ENCODE data around the gene PRKG1. TPM values are rescaled to one million over a fixed set of nuclear protein-coding genes. Genes with fewer than 3 reads are reported as not detected.

The PRKG1 gene
- total RNA-seq, 2 experiments from 2014 or later = not detected

DNA sequence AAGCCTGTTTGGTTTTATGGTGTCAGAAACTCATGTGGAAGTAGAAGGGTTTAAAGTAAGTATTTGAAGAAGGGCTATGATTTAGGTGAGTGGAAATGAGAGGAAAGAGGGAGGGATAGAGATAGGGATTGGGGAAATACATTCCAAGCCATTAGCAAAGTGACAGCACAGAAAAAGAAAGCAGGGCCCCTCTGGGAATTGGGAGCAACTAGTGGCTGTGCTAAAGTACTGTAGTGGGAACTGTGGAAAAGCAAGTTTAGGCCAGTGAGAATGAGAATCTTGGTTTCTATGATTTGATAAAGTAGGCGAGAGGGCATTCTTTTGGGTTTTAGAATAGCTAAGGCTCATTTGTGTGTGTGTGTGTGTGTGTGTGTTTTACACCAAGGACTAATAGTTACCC lies 5.0 kb downstream of the PRKG1 start:
- Mint-ChIP-seq H3K27ac (no peak overlapping the region), H3K4me1 (ENCODE audit: low read depth) (peaks cover 9% of the 10 kb centered on the region), H3K9me3 (no peaks in the 10 kb centered on the region), H3K4me3 (no peak overlapping the region), H3K27me3 (ENCODE audit: low read depth) (peaks cover 27% of the 10 kb centered on the region), H3K36me3 (ENCODE audit: low read depth) (no peaks in the 10 kb centered on the region)
- DNase-seq = no peak
- CTCF ChIA-PET = no interaction called here
- intact Hi-C loops (cut with micrococcal nuclease) = loop anchor here (10.0 kb wide), 1 partner anchor 75 kb away; no protein-coding TSS in a partner anchor

DNA sequence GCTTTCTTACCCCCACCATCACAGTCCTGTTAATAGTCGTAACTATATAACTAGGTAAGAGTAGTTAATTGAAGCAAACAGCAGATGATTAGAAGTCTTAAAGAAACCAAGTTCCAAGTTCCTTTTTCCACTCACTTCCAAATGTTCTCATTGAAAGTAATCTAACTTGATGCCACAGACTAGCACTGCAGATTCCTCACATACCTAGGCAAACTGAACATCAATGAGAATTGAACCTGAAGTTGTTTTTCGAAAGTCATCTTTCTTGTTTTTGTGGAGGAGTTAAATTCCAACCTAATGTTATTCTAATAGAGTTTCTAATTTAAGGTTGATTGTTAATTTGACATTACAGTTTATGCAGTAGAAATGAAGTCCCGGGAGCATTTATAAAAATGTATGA lies 5.5 kb downstream of the PRKG1 start:
- no peak for DNase-seq
- H3K9me3 Mint-ChIP-seq = no peaks in the 10 kb centered on the region
- CTCF ChIA-PET = no interaction called here
- no peak overlapping the region for H3K4me3 Mint-ChIP-seq
- peaks cover 23% of the 10 kb centered on the region for H3K27me3 Mint-ChIP-seq (ENCODE audit: low read depth)
- H3K36me3 Mint-ChIP-seq (ENCODE audit: low read depth) = no peaks in the 10 kb centered on the region
- intact Hi-C loops (cut with micrococcal nuclease) = loop anchor here (10.0 kb wide), 1 partner anchor 75 kb away; no protein-coding TSS in a partner anchor
- no peak overlapping the region for H3K27ac Mint-ChIP-seq
- H3K4me1 Mint-ChIP-seq (ENCODE audit: low read depth) = peaks cover 5% of the 10 kb centered on the region

DNA sequence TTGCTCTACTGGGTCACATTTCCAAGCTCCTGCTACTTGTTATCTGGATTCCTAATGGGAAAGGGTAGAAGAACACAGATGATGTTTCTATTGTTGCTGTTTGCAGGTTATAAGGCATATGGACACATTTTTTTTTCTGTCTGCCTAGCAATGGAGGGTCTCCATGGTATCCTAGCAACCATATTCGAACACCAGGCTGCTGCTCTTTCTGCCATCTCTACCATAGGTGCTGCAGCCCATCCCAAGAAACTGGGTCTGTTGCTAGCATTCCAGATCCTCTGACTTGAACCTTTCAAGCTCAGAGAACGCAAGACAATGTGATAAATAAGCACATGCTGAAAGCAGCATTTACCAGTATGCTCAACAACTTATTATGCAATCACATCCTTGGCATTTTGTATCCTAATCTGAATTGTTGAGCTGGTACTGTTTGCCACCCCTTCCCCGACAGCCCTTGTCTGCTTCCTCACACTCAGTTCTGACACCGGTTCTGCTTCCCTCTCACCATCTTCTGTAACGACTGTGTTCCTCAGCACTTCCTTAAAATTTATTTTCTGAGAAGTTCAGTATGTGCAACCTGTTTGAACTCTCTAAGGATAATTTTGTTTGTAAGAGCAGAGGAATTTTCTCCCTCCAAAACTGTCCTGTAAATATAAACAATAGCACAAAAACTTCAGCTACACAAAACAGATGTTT lies 6.2 kb downstream of the PRKG1 start:
- intact Hi-C loops (cut with micrococcal nuclease) = no loop called here
- Mint-ChIP-seq H3K27ac (no peak overlapping the region), H3K27me3 (ENCODE audit: low read depth) (peaks cover 16% of the 10 kb centered on the region), H3K4me3 (no peak overlapping the region), H3K4me1 (ENCODE audit: low read depth) (no peaks in the 10 kb centered on the region), H3K9me3 (no peaks in the 10 kb centered on the region), H3K36me3 (ENCODE audit: low read depth) (no peaks in the 10 kb centered on the region)
- no peak for DNase-seq
- CTCF ChIA-PET = interaction anchor here (1.2 kb wide), 1 partner anchor 76 kb away, joined by 3 read pairs; no protein-coding TSS in a partner anchor

DNA sequence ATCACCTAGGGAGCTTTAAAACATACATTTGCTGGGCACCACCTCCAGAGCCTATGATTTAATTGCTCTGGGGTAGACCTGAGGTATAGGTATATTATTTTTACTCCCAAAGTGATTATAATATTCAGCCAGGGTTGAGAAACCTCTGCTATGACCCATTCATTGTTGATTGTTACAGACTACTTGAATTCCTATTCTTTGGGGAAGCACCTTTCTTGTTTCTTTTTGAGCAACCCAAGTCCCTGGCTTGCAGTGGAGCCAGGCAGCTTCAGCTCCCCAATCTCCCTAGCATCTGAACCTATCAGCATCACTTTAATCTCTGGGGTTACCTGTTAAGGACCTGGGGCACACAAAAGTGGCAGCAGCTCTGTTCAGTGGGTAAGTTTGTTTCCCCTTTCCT lies 8.6 kb downstream of the PRKG1 start:
- no peak for DNase-seq
- intact Hi-C loops (cut with micrococcal nuclease) = no loop called here
- Mint-ChIP-seq H3K9me3 (no peaks in the 10 kb centered on the region), H3K27me3 (ENCODE audit: low read depth) (peaks cover 5% of the 10 kb centered on the region), H3K36me3 (ENCODE audit: low read depth) (no peaks in the 10 kb centered on the region), H3K4me1 (ENCODE audit: low read depth) (no peaks in the 10 kb centered on the region), H3K4me3 (no peak overlapping the region), H3K27ac (no peak overlapping the region)
- CTCF ChIA-PET = interaction anchor here (0.8 to 1.7 kb wide), 2 partner anchors 13 to 16 kb away, joined by 3 to 4 read pairs; no protein-coding TSS in a partner anchor

DNA sequence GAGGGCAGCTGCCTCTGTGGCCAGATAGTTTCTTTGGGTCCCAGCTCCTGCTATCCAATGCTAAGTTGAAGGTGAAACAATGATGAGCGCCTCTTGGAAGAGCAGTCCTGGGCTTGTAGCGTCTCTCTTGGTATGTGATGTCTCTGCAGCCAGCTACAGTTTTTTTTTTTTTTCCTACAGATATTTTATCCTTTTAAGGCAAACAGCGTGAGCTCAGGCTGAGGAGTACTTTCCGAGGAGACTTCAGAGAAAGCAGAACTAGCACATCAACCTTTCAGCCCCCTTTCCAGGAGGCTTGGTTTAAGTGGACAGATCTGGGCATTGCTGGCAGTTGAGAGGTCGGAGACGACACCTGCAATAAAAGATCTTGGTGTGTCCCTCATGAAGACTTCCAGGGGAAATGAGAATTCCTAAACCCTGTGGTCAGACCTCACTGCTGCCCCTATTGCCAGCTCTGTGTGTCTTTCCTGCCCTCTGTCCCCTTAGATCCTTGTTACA lies 9.1 kb downstream of the PRKG1 start:
- Mint-ChIP-seq H3K27ac (no peak overlapping the region), H3K9me3 (no peaks in the 10 kb centered on the region), H3K27me3 (ENCODE audit: low read depth) (peaks cover 5% of the 10 kb centered on the region), H3K4me1 (ENCODE audit: low read depth) (no peaks in the 10 kb centered on the region), H3K36me3 (ENCODE audit: low read depth) (no peaks in the 10 kb centered on the region), H3K4me3 (no peak overlapping the region)
- intact Hi-C loops (cut with micrococcal nuclease) = no loop called here
- CTCF ChIA-PET = interaction anchor here (1.7 kb wide), 1 partner anchor 13 kb away, joined by 4 read pairs; no protein-coding TSS in a partner anchor
- DNase-seq = no peak

DNA sequence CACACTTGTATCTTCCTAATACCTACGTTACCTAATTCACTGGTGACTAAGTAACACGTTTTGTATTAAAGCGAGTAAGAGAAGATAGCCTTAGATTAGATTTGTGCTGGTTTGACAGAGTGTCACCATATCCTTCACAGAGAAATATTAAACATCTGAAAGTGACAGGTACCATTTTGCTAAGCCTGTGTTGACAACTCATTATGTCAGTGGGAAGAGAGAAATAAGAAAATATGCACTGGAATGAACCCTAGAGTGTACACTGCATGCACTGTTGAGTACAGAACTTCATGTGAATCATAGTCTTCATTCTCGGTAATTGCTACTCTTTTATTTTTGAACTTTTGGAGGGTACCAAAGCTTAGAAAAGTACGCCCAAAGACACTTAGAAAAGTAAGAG lies 10.9 kb downstream of the PRKG1 start:
- CTCF ChIA-PET = no interaction called here
- intact Hi-C loops (cut with micrococcal nuclease) = no loop called here
- Mint-ChIP-seq H3K4me3 (no peak overlapping the region), H3K27me3 (ENCODE audit: low read depth) (peaks cover 5% of the 10 kb centered on the region), H3K9me3 (no peaks in the 10 kb centered on the region), H3K36me3 (ENCODE audit: low read depth) (no peaks in the 10 kb centered on the region), H3K27ac (no peak overlapping the region), H3K4me1 (ENCODE audit: low read depth) (no peaks in the 10 kb centered on the region)
- no peak for DNase-seq

DNA sequence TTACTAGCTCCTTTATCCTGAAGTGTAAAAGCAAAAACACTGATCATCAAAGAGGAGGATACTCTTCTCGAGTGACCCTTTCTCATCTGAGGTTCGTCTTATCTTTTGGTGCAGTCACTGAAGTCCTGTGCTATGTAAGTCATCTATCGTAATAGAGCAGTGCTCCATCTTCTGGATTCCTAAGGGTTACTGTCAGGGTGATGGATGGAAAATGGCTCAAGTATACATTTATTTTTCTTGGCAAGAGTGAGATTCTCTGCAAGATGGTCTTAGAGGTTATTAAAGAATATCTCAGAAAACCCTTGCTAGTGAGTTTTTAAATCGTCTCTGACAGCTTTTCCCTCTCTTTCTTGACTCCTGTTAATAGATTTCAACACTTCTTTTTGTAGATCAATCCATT lies 12.4 kb downstream of the PRKG1 start:
- Mint-ChIP-seq H3K9me3 (no peaks in the 10 kb centered on the region), H3K27me3 (ENCODE audit: low read depth) (peaks cover 2% of the 10 kb centered on the region), H3K36me3 (ENCODE audit: low read depth) (no peaks in the 10 kb centered on the region), H3K4me1 (ENCODE audit: low read depth) (no peaks in the 10 kb centered on the region), H3K4me3 (no peak overlapping the region), H3K27ac (no peak overlapping the region)
- no peak for DNase-seq
- intact Hi-C loops (cut with micrococcal nuclease) = no loop called here
- CTCF ChIA-PET = no interaction called here

DNA sequence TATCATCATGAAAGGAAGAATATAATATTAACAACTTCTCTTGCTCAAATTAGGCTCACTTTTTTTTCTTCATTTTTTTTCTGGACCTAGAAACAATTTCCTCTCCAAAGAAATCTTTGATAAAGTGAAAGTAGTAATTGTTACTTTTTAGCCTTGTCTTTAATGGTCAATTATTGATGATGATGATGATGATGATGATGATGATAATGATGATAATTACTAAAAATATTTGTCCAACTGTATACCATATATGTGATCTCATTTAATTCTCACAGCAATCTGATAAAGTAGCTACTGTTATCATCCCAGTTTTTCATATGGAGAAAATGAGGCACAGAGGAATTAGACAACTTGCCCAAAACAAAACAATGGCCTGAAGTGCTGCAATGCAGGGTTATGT lies 12.8 kb downstream of the PRKG1 start:
- intact Hi-C loops (cut with micrococcal nuclease) = no loop called here
- CTCF ChIA-PET = interaction anchor here (0.7 kb wide), 1 partner anchor 13 kb away, joined by 3 read pairs; the partner anchor contains the start of gene PRKG1
- Mint-ChIP-seq H3K4me1 (ENCODE audit: low read depth) (no peaks in the 10 kb centered on the region), H3K4me3 (no peak overlapping the region), H3K36me3 (ENCODE audit: low read depth) (no peaks in the 10 kb centered on the region), H3K27me3 (ENCODE audit: low read depth) (peaks cover 2% of the 10 kb centered on the region), H3K27ac (no peak overlapping the region), H3K9me3 (no peaks in the 10 kb centered on the region)
- no peak for DNase-seq

DNA sequence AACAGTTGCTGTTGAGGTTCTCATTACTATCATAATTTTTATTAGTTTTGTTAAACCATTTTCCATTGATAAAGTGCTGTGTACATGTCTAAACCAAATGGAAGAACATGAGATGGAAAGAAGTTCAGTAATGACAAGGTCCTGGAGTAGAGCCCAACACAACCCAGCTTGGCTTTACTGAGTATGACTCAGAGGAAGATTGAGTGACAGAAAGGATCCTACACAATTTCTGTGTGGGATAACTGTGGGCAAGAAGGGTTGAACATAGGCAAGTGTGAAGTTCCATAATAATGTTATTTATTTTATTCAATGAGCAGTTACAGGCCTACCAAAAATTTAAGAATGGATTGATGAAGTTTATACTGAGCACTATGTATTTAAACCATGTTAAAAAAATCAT lies 15.9 kb downstream of the PRKG1 start:
- H3K4me3 Mint-ChIP-seq = no peak overlapping the region
- no peaks in the 10 kb centered on the region for H3K4me1 Mint-ChIP-seq (ENCODE audit: low read depth)
- no peaks in the 10 kb centered on the region for H3K27me3 Mint-ChIP-seq (ENCODE audit: low read depth)
- no peak for DNase-seq
- intact Hi-C loops (cut with micrococcal nuclease) = no loop called here
- H3K36me3 Mint-ChIP-seq (ENCODE audit: low read depth) = no peaks in the 10 kb centered on the region
- CTCF ChIA-PET = no interaction called here
- no peaks in the 10 kb centered on the region for H3K9me3 Mint-ChIP-seq
- no peak overlapping the region for H3K27ac Mint-ChIP-seq

DNA sequence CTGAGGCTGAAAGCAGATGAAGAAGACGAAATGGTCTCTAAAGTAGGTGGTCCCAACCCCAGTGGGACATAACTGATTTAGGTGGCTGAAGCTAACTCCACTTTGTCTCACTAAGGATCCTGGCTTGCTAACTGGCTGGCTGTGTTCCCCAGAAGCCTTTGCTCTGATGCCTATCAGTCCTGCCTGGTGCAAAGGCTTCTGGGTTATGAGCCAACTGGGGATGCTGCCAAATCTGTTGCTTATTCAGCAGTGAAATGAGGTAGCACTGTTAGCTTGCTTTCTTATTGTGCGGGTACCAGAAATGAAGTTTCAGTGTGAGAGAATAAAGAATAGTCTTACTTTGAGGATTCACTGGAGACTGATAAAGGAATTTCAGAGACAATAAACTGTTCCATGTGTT lies 18.1 kb downstream of the PRKG1 start:
- Mint-ChIP-seq H3K9me3 (no peaks in the 10 kb centered on the region), H3K4me3 (no peak overlapping the region), H3K27me3 (ENCODE audit: low read depth) (no peaks in the 10 kb centered on the region), H3K36me3 (ENCODE audit: low read depth) (no peaks in the 10 kb centered on the region), H3K4me1 (ENCODE audit: low read depth) (no peaks in the 10 kb centered on the region), H3K27ac (no peak overlapping the region)
- intact Hi-C loops (cut with micrococcal nuclease) = no loop called here
- CTCF ChIA-PET = no interaction called here
- DNase-seq = no peak

DNA sequence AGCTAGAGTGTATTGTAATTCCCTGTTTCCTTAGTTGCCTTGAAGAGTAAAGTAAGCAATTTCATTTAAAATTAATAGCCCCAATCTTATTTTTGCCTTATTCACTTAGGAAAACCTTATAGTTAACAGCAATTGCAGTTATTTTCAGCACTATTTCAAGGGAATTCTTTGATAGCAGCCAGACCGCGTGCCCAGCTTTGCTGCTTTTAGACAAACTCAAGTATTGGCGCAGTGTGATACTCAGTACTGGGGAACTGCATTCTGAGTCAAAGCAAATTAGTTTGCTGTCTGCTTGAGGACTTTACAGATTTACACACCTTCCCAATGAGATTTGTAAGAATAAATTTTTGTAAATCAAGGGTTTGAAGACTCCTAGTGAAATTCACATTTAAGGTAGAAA lies 21.2 kb downstream of the PRKG1 start:
- Mint-ChIP-seq H3K36me3 (ENCODE audit: low read depth) (no peaks in the 10 kb centered on the region), H3K27me3 (ENCODE audit: low read depth) (no peaks in the 10 kb centered on the region), H3K9me3 (no peaks in the 10 kb centered on the region), H3K4me3 (no peak overlapping the region), H3K27ac (no peak overlapping the region), H3K4me1 (ENCODE audit: low read depth) (no peaks in the 10 kb centered on the region)
- CTCF ChIA-PET = no interaction called here
- no peak for DNase-seq
- intact Hi-C loops (cut with micrococcal nuclease) = no loop called here

DNA sequence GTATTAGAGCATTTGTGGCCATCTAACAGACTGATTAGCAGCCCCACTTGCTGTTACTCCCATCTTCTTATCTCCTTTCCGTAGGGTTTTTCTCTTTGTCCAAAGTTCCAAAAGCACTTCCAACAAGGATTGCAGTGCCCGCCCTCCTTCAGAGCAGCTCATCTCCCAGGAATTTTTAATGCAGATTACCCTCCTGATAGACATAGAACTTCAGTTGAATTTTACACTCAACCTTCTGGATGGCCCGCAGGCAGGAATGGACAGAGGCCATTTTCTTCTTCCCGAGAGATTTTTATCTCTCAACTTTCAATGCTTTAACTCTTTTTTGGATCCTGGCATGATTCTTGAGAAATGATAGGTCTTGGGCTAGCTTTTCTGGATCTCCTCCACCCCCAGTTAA lies 23.3 kb downstream of the PRKG1 start:
- no peak overlapping the region for H3K27ac Mint-ChIP-seq
- intact Hi-C loops (cut with micrococcal nuclease) = no loop called here
- H3K9me3 Mint-ChIP-seq = no peaks in the 10 kb centered on the region
- DNase-seq = no peak
- H3K4me1 Mint-ChIP-seq (ENCODE audit: low read depth) = no peaks in the 10 kb centered on the region
- no peak overlapping the region for H3K4me3 Mint-ChIP-seq
- CTCF ChIA-PET = no interaction called here
- no peaks in the 10 kb centered on the region for H3K36me3 Mint-ChIP-seq (ENCODE audit: low read depth)
- H3K27me3 Mint-ChIP-seq (ENCODE audit: low read depth) = no peaks in the 10 kb centered on the region

DNA sequence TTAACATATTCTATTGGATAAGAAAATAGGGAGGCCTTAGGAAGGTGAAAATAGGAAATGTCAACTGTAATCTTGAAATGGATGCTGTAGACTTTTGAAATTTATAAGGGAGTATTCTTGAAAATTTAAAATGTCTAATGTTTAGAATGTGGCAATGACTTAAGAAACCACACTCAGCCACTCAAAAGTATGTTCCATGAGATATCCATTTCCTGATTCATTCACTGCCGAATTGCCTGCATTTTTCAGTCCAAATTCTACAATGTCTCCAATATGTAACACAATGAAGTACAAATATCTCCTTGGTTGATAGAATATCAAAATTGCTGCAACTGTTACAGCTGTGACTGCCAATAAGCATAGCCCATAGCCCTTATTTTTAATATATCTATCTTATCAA lies 25.9 kb downstream of the PRKG1 start:
- Mint-ChIP-seq H3K27me3 (ENCODE audit: low read depth) (no peaks in the 10 kb centered on the region), H3K27ac (no peak overlapping the region), H3K4me1 (ENCODE audit: low read depth) (no peaks in the 10 kb centered on the region), H3K9me3 (no peaks in the 10 kb centered on the region), H3K36me3 (ENCODE audit: low read depth) (no peaks in the 10 kb centered on the region), H3K4me3 (no peak overlapping the region)
- CTCF ChIA-PET = no interaction called here
- intact Hi-C loops (cut with micrococcal nuclease) = no loop called here
- DNase-seq = no peak

All from activated naive CD4-positive, alpha-beta T cell treated with anti-CD3 and anti-CD28 coated beads for 36 hours (primary cell).